Tibial nerve (tissue), 4 donors: Measurements from ENCODE around the gene FSTL4.

Experiments
- CTCF ChIP-seq, 5 experiments: fragments of 200-600 bp in 3 of 5; fragments of 450-650 bp in 2 of 5; sonication (generic) in 3 of 5; IDR thresholded peaks; one replicate each; pipeline ENCODE4 v1.5.1; 2016 to 2019; ENCODE audit warnings: antibody characterized with exemption in 5 of 5, mild to moderate bottlenecking in 3 of 5, moderate library complexity in 2 of 5
- EP300 ChIP-seq, 2 donors: sonication (generic); formaldehyde crosslinking; IDR thresholded peaks; one replicate each; pipeline ENCODE4 v1.6.1; 2017; ENCODE audit warnings: antibody characterized with exemption in 2 of 2, mild to moderate bottlenecking in 1 of 2
- POLR2A ChIP-seq, 2 donors: fragments of 450-650 bp; IDR thresholded peaks; one replicate each; pipeline ENCODE4 v1.6.1; 2017; ENCODE audit warnings: antibody characterized with exemption in 2 of 2, mild to moderate bottlenecking in 2 of 2, moderate library complexity in 2 of 2

GRCh38 chr5:133460172-133460758 lies 152.1 kb downstream of the FSTL4 start:
- TF ChIP-seq CTCF (IDR thresholded peaks at IDR 0.05) = peak in 2 of 5 experiments; percentile 10 to 19
- no peak for TF ChIP-seq POLR2A (IDR thresholded peaks at IDR 0.05)
- no peak for TF ChIP-seq EP300 (IDR thresholded peaks at IDR 0.05)
